ENCODE results near the gene TP53BP1. TPM values are rescaled to one million over a fixed set of nuclear protein-coding genes. Genes with fewer than 3 reads are reported as not detected.

The TP53BP1 gene
- polyA plus RNA-seq, 3 donors = 1.8 to 6.7 (median 3.1) TPM

DNA sequence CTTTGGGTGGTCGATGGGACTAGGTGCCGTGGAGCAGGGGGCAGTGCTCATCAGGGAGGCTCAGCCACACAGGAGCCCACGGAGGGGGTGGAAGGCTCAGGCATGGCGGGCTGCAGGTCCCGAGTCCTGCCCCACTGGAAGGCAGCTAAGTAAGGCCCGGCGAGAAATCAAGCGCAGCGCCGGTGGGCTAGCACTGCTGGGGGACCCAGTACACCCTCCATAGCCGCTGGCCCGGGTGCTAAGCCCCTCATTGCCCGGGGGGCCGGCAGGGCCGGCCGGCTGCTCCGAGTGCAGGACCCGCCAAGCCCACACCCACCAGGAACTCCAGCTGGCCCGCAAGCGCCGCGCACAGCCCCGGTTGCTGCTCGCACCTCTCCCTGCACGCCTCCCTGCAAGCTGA is 19.1 kb downstream of the TP53BP1 start:
- peaks cover 0 to 1% (median 0%) of the 10 kb centered on the region in 3 donors for H3K27me3 Mint-ChIP-seq (ENCODE audit: low read depth in 3 of 3)
- no peaks in the 10 kb centered on the region for H3K4me1 Mint-ChIP-seq
- no peak overlapping the region for H3K4me3 Mint-ChIP-seq
- H3K9me3 ChIP-seq (replicated peaks in 1 of 2; ENCODE audit: control insufficient read depth in 1 of 2, insufficient read depth in 1 of 2, low read length in 2 of 2) = no peaks in the 10 kb centered on the region
- no peak overlapping the region for H3K4me2 ChIP-seq (replicated peaks; ENCODE audit: extremely low read depth, low read length, poor library complexity, severe bottlenecking)
- peaks cover 51 to 64% of the 10 kb centered on the region in 2 donors for H3K36me3 Mint-ChIP-seq
- H3K4me3 ChIP-seq (replicated peaks in 1 of 3; ENCODE audit: low read depth in 2 of 3, low read length in 3 of 3) = no peak overlapping the region
- WGBS (ENCODE audit: insufficient coverage) = 96% methylated on average over 24 of the region's 25 CpGs
- no peaks in the 10 kb centered on the region for H4K20me1 ChIP-seq (ENCODE audit: insufficient read depth, low read length)
- no peak overlapping the region for H3K27ac Mint-ChIP-seq
- no peaks in the 10 kb centered on the region for H3K27me3 ChIP-seq (ENCODE audit: control insufficient read depth in 2 of 2, insufficient read depth in 2 of 2, low read length in 2 of 2)
- H3K4me1 ChIP-seq (ENCODE audit: control insufficient read depth in 1 of 2, insufficient read depth in 2 of 2, low read length in 2 of 2) = no peaks in the 10 kb centered on the region
- DNase-seq = no peak
- no peaks in the 10 kb centered on the region for H3K79me2 ChIP-seq (ENCODE audit: insufficient read depth, low read length)
- intact Hi-C loops (cut with micrococcal nuclease) = no loop called here
- TF ChIP-seq, protein P1, sequence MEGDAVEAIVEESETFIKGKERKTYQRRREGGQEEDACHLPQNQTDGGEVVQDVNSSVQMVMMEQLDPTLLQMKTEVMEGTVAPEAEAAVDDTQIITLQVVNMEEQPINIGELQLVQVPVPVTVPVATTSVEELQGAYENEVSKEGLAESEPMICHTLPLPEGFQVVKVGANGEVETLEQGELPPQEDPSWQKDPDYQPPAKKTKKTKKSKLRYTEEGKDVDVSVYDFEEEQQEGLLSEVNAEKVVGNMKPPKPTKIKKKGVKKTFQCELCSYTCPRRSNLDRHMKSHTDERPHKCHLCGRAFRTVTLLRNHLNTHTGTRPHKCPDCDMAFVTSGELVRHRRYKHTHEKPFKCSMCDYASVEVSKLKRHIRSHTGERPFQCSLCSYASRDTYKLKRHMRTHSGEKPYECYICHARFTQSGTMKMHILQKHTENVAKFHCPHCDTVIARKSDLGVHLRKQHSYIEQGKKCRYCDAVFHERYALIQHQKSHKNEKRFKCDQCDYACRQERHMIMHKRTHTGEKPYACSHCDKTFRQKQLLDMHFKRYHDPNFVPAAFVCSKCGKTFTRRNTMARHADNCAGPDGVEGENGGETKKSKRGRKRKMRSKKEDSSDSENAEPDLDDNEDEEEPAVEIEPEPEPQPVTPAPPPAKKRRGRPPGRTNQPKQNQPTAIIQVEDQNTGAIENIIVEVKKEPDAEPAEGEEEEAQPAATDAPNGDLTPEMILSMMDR (IDR thresholded peaks at IDR 0.05) = no peak
- H3K27ac ChIP-seq (ENCODE audit: low read depth in 1 of 2, low read length in 2 of 2) = no peak overlapping the region
- H2AFZ ChIP-seq (ENCODE audit: insufficient read depth, low read depth, low read length, poor library complexity, severe bottlenecking) = no peak overlapping the region
- no peak overlapping the region for H3K9ac ChIP-seq (ENCODE audit: insufficient read depth, low read length, poor library complexity, severe bottlenecking)
- H3K36me3 ChIP-seq (replicated peaks in 1 of 2; ENCODE audit: control insufficient read depth in 1 of 2, insufficient read depth in 2 of 2, low read length in 2 of 2) = peaks cover 39 to 56% of the 10 kb centered on the region in 2 donors
- H3K9me3 Mint-ChIP-seq = peaks cover 0 to 3% (median 0%) of the 10 kb centered on the region in 7 donors

DNA sequence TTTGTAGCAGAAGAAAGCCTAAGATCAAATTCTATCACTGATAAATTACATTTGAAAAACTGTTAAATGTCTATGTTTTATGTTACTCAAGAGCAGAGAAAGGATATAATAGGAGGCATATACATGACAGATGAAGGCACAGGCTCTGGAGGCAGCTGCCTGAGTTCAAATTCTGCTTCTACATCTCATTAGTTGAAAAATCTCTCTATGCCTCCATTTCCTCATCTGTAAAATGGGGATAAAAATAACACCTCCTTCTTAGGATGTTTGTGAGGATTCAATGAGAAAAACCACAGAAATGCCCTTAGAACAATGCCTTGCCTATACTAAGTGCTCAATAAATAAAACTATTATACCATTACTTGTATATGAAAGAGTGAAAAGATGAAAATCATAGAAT is 21.0 kb downstream of the TP53BP1 start:
- no peak overlapping the region for H3K27ac Mint-ChIP-seq
- no peaks in the 10 kb centered on the region for H3K9me3 ChIP-seq (replicated peaks in 1 of 2; ENCODE audit: control insufficient read depth in 1 of 2, insufficient read depth in 1 of 2, low read length in 2 of 2)
- no peak for DNase-seq
- no peak overlapping the region for H3K27ac ChIP-seq (ENCODE audit: low read depth in 1 of 2, low read length in 2 of 2)
- H4K20me1 ChIP-seq (ENCODE audit: insufficient read depth, low read length) = no peaks in the 10 kb centered on the region
- intact Hi-C loops (cut with micrococcal nuclease) = no loop called here
- H3K36me3 Mint-ChIP-seq = peaks cover 39 to 52% of the 10 kb centered on the region in 2 donors
- TF ChIP-seq, protein P1 (IDR thresholded peaks at IDR 0.05) = no peak
- H3K4me3 Mint-ChIP-seq = no peak overlapping the region
- no peaks in the 10 kb centered on the region for H3K4me1 ChIP-seq (ENCODE audit: control insufficient read depth in 1 of 2, insufficient read depth in 2 of 2, low read length in 2 of 2)
- no peak overlapping the region for H3K9ac ChIP-seq (ENCODE audit: insufficient read depth, low read length, poor library complexity, severe bottlenecking)
- no peak overlapping the region for H2AFZ ChIP-seq (ENCODE audit: insufficient read depth, low read depth, low read length, poor library complexity, severe bottlenecking)
- peaks cover 31 to 45% of the 10 kb centered on the region in 2 donors for H3K36me3 ChIP-seq (replicated peaks in 1 of 2; ENCODE audit: control insufficient read depth in 1 of 2, insufficient read depth in 2 of 2, low read length in 2 of 2)
- H3K9me3 Mint-ChIP-seq = peaks cover 0 to 2% (median 0%) of the 10 kb centered on the region in 7 donors
- no peak overlapping the region for H3K4me2 ChIP-seq (replicated peaks; ENCODE audit: extremely low read depth, low read length, poor library complexity, severe bottlenecking)
- no peak overlapping the region for H3K4me3 ChIP-seq (replicated peaks in 1 of 3; ENCODE audit: low read depth in 2 of 3, low read length in 3 of 3)
- H3K4me1 Mint-ChIP-seq = no peaks in the 10 kb centered on the region
- no peaks in the 10 kb centered on the region for H3K79me2 ChIP-seq (ENCODE audit: insufficient read depth, low read length)
- peaks cover 0 to 1% (median 0%) of the 10 kb centered on the region in 3 donors for H3K27me3 Mint-ChIP-seq (ENCODE audit: low read depth in 3 of 3)
- no peaks in the 10 kb centered on the region for H3K27me3 ChIP-seq (ENCODE audit: control insufficient read depth in 2 of 2, insufficient read depth in 2 of 2, low read length in 2 of 2)
